Measurements from ENCODE around the gene FREY1.
A peak's percentile ranks its signal among the peaks of the same experiment; 100 is the strongest.

Gene FREY1

GRCh38 chr11:45869551-45869950 is 37.5 kb downstream of the FREY1 start:
- Histone ChIP-seq H3K9me3 (no peaks in the 10 kb centered on the region), H3K27ac (no peak overlapping the region), H3K4me1 (no peaks in the 10 kb centered on the region), H3K36me3 (peaks cover 98 to 100% (median 100%) of the 10 kb centered on the region in 3 donors), H3K27me3 (no peaks in the 10 kb centered on the region), H3K4me3 (no peak overlapping the region)
- intact Hi-C loops (cut with DNase I; ENCODE audit: low total_unique reads), result no loop called here
- no peak for TF ChIP-seq CTCF (IDR thresholded peaks at IDR 0.05)
- DNase-seq, result no peak

GRCh38 chr11:45864041-45864440 is 43.0 kb downstream of the FREY1 start:
- Histone ChIP-seq H3K9me3 (no peaks in the 10 kb centered on the region), H3K27me3 (no peaks in the 10 kb centered on the region), H3K4me3 (no peak overlapping the region), H3K27ac (no peak overlapping the region), H3K36me3 (peaks cover 85 to 88% (median 87%) of the 10 kb centered on the region in 3 donors), H3K4me1 (peaks cover under 1 to 16% (median 12%) of the 10 kb centered on the region in 4 donors)
- TF ChIP-seq CTCF (IDR thresholded peaks at IDR 0.05), result no peak
- no peak for DNase-seq
- intact Hi-C loops (cut with DNase I; ENCODE audit: low total_unique reads), result no loop called here

GRCh38 chr11:45860764-45861510 is 46.1 kb downstream of the FREY1 start:
- H3K9me3 ChIP-seq, result no peaks in the 10 kb centered on the region
- H3K4me1 ChIP-seq, result peaks cover 11 to 47% (median 42%) of the 10 kb centered on the region in 4 donors
- intact Hi-C loops (cut with DNase I; ENCODE audit: low total_unique reads), result no loop called here
- peaks cover 54 to 69% (median 64%) of the 10 kb centered on the region in 3 donors for H3K36me3 ChIP-seq
- peak overlapping the region; percentile 84 to 88 for H3K27ac ChIP-seq
- DNase-seq, result no peak
- TF ChIP-seq CTCF (IDR thresholded peaks at IDR 0.05), result no peak
- H3K27me3 ChIP-seq, result no peaks in the 10 kb centered on the region
- H3K4me3 ChIP-seq, result no peak overlapping the region

GRCh38 chr11:45860348-45860747 is 46.7 kb downstream of the FREY1 start:
- Histone ChIP-seq H3K27ac (peak overlapping the region; percentile 84 to 88), H3K4me3 (no peak overlapping the region), H3K9me3 (no peaks in the 10 kb centered on the region), H3K36me3 (peaks cover 48 to 66% (median 58%) of the 10 kb centered on the region in 3 donors), H3K27me3 (no peaks in the 10 kb centered on the region), H3K4me1 (peaks cover 11 to 53% (median 48%) of the 10 kb centered on the region in 4 donors)
- no peak for TF ChIP-seq CTCF (IDR thresholded peaks at IDR 0.05)
- intact Hi-C loops (cut with DNase I; ENCODE audit: low total_unique reads), result no loop called here
- DNase-seq, result no peak

- TF ChIP-seq CTCF (IDR thresholded peaks at IDR 0.05), result no peak
- H3K4me1 ChIP-seq, result peaks cover 11 to 59% (median 54%) of the 10 kb centered on the region in 4 donors
- DNase-seq, result peak; percentile 92 to 98
- peaks cover 41 to 60% (median 51%) of the 10 kb centered on the region in 3 donors for H3K36me3 ChIP-seq
- intact Hi-C loops (cut with DNase I; ENCODE audit: low total_unique reads), result loop anchor here (5.0 kb wide), 1 partner anchor 58 kb away; the partner anchor contains the start of gene PEX16
- no peaks in the 10 kb centered on the region for H3K27me3 ChIP-seq
- no peaks in the 10 kb centered on the region for H3K9me3 ChIP-seq
- H3K4me3 ChIP-seq, result no peak overlapping the region
- peak overlapping the region; percentile 84 to 88 for H3K27ac ChIP-seq
Measured at GRCh38 chr11:45859661-45860140, 47.4 kb downstream of the FREY1 start.
